MG63 (cell line): ENCODE data around the gene KRT25. TPM values are rescaled to one million over a fixed set of nuclear protein-coding genes. Genes with fewer than 3 reads are reported as not detected.

ENCODE experiments used
- DNase-seq: peaks from one replicate; pipeline ENCODE4 v3.0.0-alpha.2; 2020
- H3K27me3 ChIP-seq: fragments of 250-450 bp; sonication (Bioruptor Pico); 2 replicates; pipeline ENCODE4 v1.5.1; 2020; ENCODE audit warnings: mild to moderate bottlenecking, moderate library complexity
- H3K36me3 ChIP-seq: fragments of 250-450 bp; sonication (Bioruptor Pico); 2 replicates; pipeline ENCODE4 v1.5.1; 2020; ENCODE audit warnings: mild to moderate bottlenecking, moderate library complexity
- H3K4me3 ChIP-seq: fragments of 250-450 bp; sonication (Bioruptor Pico); 2 replicates; pipeline ENCODE4 v1.5.1; 2020; ENCODE audit warnings: mild to moderate bottlenecking, moderate library complexity
- H3K9me3 ChIP-seq: fragments of 250-450 bp; sonication (Bioruptor Pico); 2 replicates; pipeline ENCODE4 v1.5.1; 2020; ENCODE audit warnings: mild to moderate bottlenecking, moderate library complexity
- total RNA-seq: library from RNA; depleted of rRNA; stranded (reverse); fragments of >200 nt; shearing (Covaris generic); gene quantifications from 2 replicates; pipeline ENCODE4 v1.2.3, GENCODE V29; 2014; ENCODE audit warnings: low replicate concordance; rRNA removed

Gene KRT25
- total RNA-seq, 1 experiment from 2014 or later: not detected

- no peak overlapping the region for H3K4me3 ChIP-seq
- no peaks in the 10 kb centered on the region for H3K27me3 ChIP-seq
- DNase-seq: no peak
- H3K9me3 ChIP-seq: no peaks in the 10 kb centered on the region
- no peaks in the 10 kb centered on the region for H3K36me3 ChIP-seq
These were observed 36.2 kb downstream of the KRT25 start for GRCh38 chr17:40718930-40719329.

- no peaks in the 10 kb centered on the region for H3K36me3 ChIP-seq
- H3K4me3 ChIP-seq: no peak overlapping the region
- no peak for DNase-seq
- no peaks in the 10 kb centered on the region for H3K9me3 ChIP-seq
- H3K27me3 ChIP-seq: no peaks in the 10 kb centered on the region
These were observed 37.4 kb downstream of the KRT25 start for GRCh38 chr17:40717776-40718175.

- Histone ChIP-seq H3K27me3 (no peaks in the 10 kb centered on the region), H3K9me3 (no peaks in the 10 kb centered on the region), H3K36me3 (no peaks in the 10 kb centered on the region), H3K4me3 (no peak overlapping the region)
- DNase-seq: no peak
These were observed 40.7 kb downstream of the KRT25 start for GRCh38 chr17:40714473-40714872.

- no peaks in the 10 kb centered on the region; the same call in 1 of the 2 replicates for H3K27me3 ChIP-seq
- no peaks in the 10 kb centered on the region for H3K36me3 ChIP-seq
- no peak overlapping the region for H3K4me3 ChIP-seq
- H3K9me3 ChIP-seq: no peaks in the 10 kb centered on the region
- DNase-seq: peak; percentile 57
These were observed 47.4 kb downstream of the KRT25 start for GRCh38 chr17:40707745-40708144.

GRCh38 chr17:40705584-40705983 lies 49.5 kb downstream of the KRT25 start:
- Histone ChIP-seq H3K27me3 (no peaks in the 10 kb centered on the region; the same call in 1 of the 2 replicates), H3K36me3 (no peaks in the 10 kb centered on the region), H3K4me3 (no peak overlapping the region), H3K9me3 (no peaks in the 10 kb centered on the region)
- DNase-seq: no peak

- Histone ChIP-seq H3K36me3 (no peaks in the 10 kb centered on the region), H3K9me3 (no peaks in the 10 kb centered on the region), H3K4me3 (no peak within 1 kb of the TSS), H3K27me3 (no peaks in the 10 kb centered on the region; the same call in 1 of the 2 replicates)
- DNase-seq: no peak
These were observed 51.5 kb downstream of the KRT25 start, which contains the start of gene KRT24 for GRCh38 chr17:40703652-40704051. Gene KRT24 (minus strand): TSS chr17:40703752. CDS start chr17:40703693, 59 bp downstream.

GRCh38 chr17:40702271-40702670 lies 52.9 kb downstream of the KRT25 start:
- H3K4me3 ChIP-seq: no peak overlapping the region
- H3K36me3 ChIP-seq: no peaks in the 10 kb centered on the region
- DNase-seq: no peak
- no peaks in the 10 kb centered on the region for H3K9me3 ChIP-seq
- H3K27me3 ChIP-seq: no peaks in the 10 kb centered on the region; the same call in 1 of the 2 replicates

GRCh38 chr17:40699853-40700252 lies 55.3 kb downstream of the KRT25 start:
- DNase-seq: no peak
- H3K4me3 ChIP-seq: no peak overlapping the region
- H3K27me3 ChIP-seq: no peaks in the 10 kb centered on the region; the same call in 1 of the 2 replicates
- no peaks in the 10 kb centered on the region for H3K36me3 ChIP-seq
- no peaks in the 10 kb centered on the region for H3K9me3 ChIP-seq

- no peak for DNase-seq
- Histone ChIP-seq H3K36me3 (no peaks in the 10 kb centered on the region), H3K9me3 (no peaks in the 10 kb centered on the region), H3K27me3 (no peaks in the 10 kb centered on the region; the same call in 1 of the 2 replicates), H3K4me3 (no peak overlapping the region)
These were observed 55.8 kb downstream of the KRT25 start for GRCh38 chr17:40699371-40699770.

Other genes starting within 250 kb of the KRT25 start
- not detected in 2 replicates for gene CCR7, start 189.9 kb downstream of the KRT25 start, total RNA-seq
- gene SMARCE1, start 107.5 kb downstream of the KRT25 start, total RNA-seq: 57.9 and 83.9 TPM in 2 replicates
- gene KRT222, start 90.2 kb downstream of the KRT25 start, total RNA-seq: 0.53 TPM in 1 of 2 replicates, not detected in the other
- gene KRT24, start 51.6 kb downstream of the KRT25 start, total RNA-seq: not detected in 2 replicates
- not detected in 2 replicates for gene KRT26, start 16.9 kb upstream of the KRT25 start, total RNA-seq
- gene KRT27, start 27.2 kb upstream of the KRT25 start, total RNA-seq: not detected in 2 replicates
- gene KRT28, start 44.6 kb upstream of the KRT25 start, total RNA-seq: not detected in 2 replicates
- 48.4 and 70.6 TPM in 2 replicates for gene KRT10, start 67.3 kb upstream of the KRT25 start, total RNA-seq
- not detected in 2 replicates for gene KRT12, start 111.9 kb upstream of the KRT25 start, total RNA-seq
- not detected in 2 replicates for gene KRT20, start 129.9 kb upstream of the KRT25 start, total RNA-seq
- 0.07 TPM in 1 of 2 replicates, not detected in the other for gene KRT23, start 182.3 kb upstream of the KRT25 start, total RNA-seq
- not detected in 2 replicates for gene KRT39, start 211.6 kb upstream of the KRT25 start, total RNA-seq
- not detected in 2 replicates for gene KRT40, start 229.0 kb upstream of the KRT25 start, total RNA-seq
- not detected in 2 replicates for gene KRTAP3-3, start 238.8 kb upstream of the KRT25 start, total RNA-seq
- gene KRTAP3-2, start 244.6 kb upstream of the KRT25 start, total RNA-seq: not detected in 2 replicates